ENCODE measurements around the gene TCF25.

DNA sequence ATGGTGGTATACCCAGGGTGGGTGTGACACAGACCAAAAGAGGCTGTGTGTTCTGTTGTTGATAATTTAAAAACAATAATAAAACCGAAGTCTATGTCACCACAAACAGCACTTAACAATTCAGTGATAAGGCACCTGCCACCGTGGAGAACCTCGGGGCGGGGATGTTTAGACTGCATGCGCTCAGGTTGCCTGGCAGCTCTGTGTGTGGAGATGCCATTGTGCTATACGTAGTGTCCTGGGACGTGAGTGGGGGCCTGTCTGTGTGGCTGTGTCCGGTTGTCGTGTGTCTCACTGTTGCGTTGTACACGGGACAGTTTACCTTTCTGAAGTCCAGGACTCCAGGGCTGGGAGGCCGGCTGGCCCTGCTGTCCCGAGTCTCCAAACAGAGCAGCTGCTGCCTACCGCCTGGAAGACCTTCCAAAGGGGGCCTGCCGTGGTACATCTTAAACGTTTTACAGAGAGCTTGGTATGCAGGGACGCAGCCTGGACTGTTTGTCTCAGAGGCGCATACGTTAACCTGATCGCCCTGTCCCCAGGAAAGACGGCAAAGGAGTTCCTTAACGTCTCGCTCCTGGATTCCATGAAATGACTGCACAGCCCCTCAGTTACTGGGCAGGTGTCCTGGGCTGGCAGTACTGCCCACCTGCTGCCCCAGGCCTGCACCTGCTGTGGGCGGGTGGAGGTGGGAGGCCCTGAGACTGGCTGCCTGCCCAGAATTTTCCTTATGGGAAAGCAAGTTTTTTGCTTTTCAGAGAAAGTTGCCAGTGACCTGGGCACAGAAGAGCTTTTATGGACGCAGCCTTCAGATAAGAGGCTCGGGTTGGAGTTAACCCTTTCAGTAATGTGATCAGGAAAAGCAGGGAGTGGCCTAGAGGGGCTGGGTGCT is 26.1 kb upstream of the TCF25 start:
- TF ChIP-seq, protein P1, sequence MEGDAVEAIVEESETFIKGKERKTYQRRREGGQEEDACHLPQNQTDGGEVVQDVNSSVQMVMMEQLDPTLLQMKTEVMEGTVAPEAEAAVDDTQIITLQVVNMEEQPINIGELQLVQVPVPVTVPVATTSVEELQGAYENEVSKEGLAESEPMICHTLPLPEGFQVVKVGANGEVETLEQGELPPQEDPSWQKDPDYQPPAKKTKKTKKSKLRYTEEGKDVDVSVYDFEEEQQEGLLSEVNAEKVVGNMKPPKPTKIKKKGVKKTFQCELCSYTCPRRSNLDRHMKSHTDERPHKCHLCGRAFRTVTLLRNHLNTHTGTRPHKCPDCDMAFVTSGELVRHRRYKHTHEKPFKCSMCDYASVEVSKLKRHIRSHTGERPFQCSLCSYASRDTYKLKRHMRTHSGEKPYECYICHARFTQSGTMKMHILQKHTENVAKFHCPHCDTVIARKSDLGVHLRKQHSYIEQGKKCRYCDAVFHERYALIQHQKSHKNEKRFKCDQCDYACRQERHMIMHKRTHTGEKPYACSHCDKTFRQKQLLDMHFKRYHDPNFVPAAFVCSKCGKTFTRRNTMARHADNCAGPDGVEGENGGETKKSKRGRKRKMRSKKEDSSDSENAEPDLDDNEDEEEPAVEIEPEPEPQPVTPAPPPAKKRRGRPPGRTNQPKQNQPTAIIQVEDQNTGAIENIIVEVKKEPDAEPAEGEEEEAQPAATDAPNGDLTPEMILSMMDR (IDR thresholded peaks at IDR 0.05; ENCODE audit: insufficient read depth, low read length, poor library complexity, severe bottlenecking): no peak
- TF ChIP-seq EZH2phosphoT487 (conservative IDR thresholded peaks at IDR 0.05; ENCODE audit: low read length): no peak

All from SU-DHL-6 (cell line).